CD14-positive monocyte (primary cell): ENCODE data around the gene TRAPPC5. TPM values are rescaled to one million over a fixed set of nuclear protein-coding genes. Genes with fewer than 3 reads are reported as not detected.
A peak's percentile ranks its signal among the peaks of the same experiment; 100 is the strongest.

Experiments used
- DNase-seq, 3 donors: peaks; one replicate each; pipeline ENCODE4 v3.0.0-alpha.2; 2011 to 2022
- H2AFZ ChIP-seq: 2 replicates; pipeline ENCODE4 v1.6.0; 2012; ENCODE audit warnings: mild to moderate bottlenecking, low read depth, low read length, inconsistent platforms; ENCODE audit not compliant: insufficient read depth, poor library complexity, severe bottlenecking
- H3K27ac ChIP-seq, 2 donors: 1 replicate in 1 of 2; 2 replicates in 1 of 2; pipeline ENCODE4 v1.5.1; 2012 to 2013; ENCODE audit warnings: low read length in 2 of 2, control low read depth in 1 of 2, inconsistent platforms in 1 of 2, low read depth in 1 of 2, mild to moderate bottlenecking in 1 of 2
- H3K27me3 ChIP-seq, 2 donors: one replicate each; pipeline versions ENCODE4 v1.6.0 to v1.6.1; 2011 to 2013; ENCODE audit warnings: low read length in 2 of 2; ENCODE audit not compliant: control insufficient read depth in 2 of 2, insufficient read depth in 2 of 2
- H3K36me3 ChIP-seq, 2 donors: replicated peaks in 1 of 2; 1 replicate in 1 of 2; 2 replicates in 1 of 2; pipeline versions ENCODE4 v1.5.1 to v1.6.1; 2012 to 2013; ENCODE audit warnings: low read length in 2 of 2, control low read depth in 1 of 2, inconsistent platforms in 1 of 2, mild to moderate bottlenecking in 1 of 2; ENCODE audit not compliant: insufficient read depth in 2 of 2, control insufficient read depth in 1 of 2
- H3K4me1 ChIP-seq, 2 donors: 1 replicate in 1 of 2; 2 replicates in 1 of 2; pipeline versions ENCODE4 v1.5.1 to v1.6.1; 2012 to 2013; ENCODE audit warnings: low read length in 2 of 2, control low read depth in 1 of 2, inconsistent platforms in 1 of 2, mild to moderate bottlenecking in 1 of 2, moderate library complexity in 1 of 2; ENCODE audit not compliant: insufficient read depth in 2 of 2, control insufficient read depth in 1 of 2
- H3K4me2 ChIP-seq: replicated peaks from 2 replicates; pipeline ENCODE3; 2012; ENCODE audit warnings: low read length, moderate library complexity, mild to moderate bottlenecking; ENCODE audit not compliant: poor library complexity, severe bottlenecking; ENCODE audit errors: extremely low read depth
- H3K4me3 ChIP-seq, 3 experiments: fragments of 200-600 bp in 1 of 3; sonication (generic) in 1 of 3; replicated peaks in 1 of 3; 1 replicate in 2 of 3; 2 replicates in 1 of 3; pipeline ENCODE4 v1.5.1; 2011 to 2013; ENCODE audit warnings: low read length in 3 of 3, mild to moderate bottlenecking in 3 of 3, control low read depth in 2 of 3, low read depth in 2 of 3, inconsistent platforms in 1 of 3, moderate library complexity in 1 of 3
- H3K79me2 ChIP-seq: 2 replicates; pipeline ENCODE4 v1.6.0; 2012; ENCODE audit warnings: mild to moderate bottlenecking, control low read depth, inconsistent platforms, low read length, moderate library complexity; ENCODE audit not compliant: insufficient read depth
- H3K9ac ChIP-seq: 2 replicates; pipeline ENCODE4 v1.6.0; 2017; ENCODE audit warnings: low read length, mild to moderate bottlenecking; ENCODE audit not compliant: insufficient read depth, poor library complexity, severe bottlenecking
- H3K9me3 ChIP-seq, 2 donors: replicated peaks in 1 of 2; 1 replicate in 1 of 2; 2 replicates in 1 of 2; pipeline versions ENCODE4 v1.5.1 to v1.6.1; 2012 to 2013; ENCODE audit warnings: low read length in 2 of 2, control low read depth in 1 of 2; ENCODE audit not compliant: control insufficient read depth in 1 of 2, insufficient read depth in 1 of 2
- H4K20me1 ChIP-seq: 2 replicates; pipeline ENCODE4 v1.6.0; 2012; ENCODE audit warnings: mild to moderate bottlenecking, low read length, control low read depth, moderate library complexity; ENCODE audit not compliant: insufficient read depth
- H3K27ac Mint-ChIP-seq, 7 donors: one replicate each; pipeline ENCODE4 v1.8.0; 2020; ENCODE audit warnings: mild to moderate bottlenecking in 7 of 7, mixed read lengths in 7 of 7, moderate library complexity in 6 of 7, inconsistent platforms in 2 of 7
- H3K27me3 Mint-ChIP-seq, 3 donors: one replicate each; pipeline ENCODE4 v1.8.0; 2021 to 2022; ENCODE audit warnings: low read depth in 3 of 3, mild to moderate bottlenecking in 3 of 3, mixed read lengths in 3 of 3, moderate library complexity in 3 of 3, inconsistent platforms in 1 of 3
- H3K36me3 Mint-ChIP-seq, 2 donors: one replicate each; pipeline ENCODE4 v1.8.0; 2020; ENCODE audit warnings: mixed read lengths in 2 of 2, inconsistent platforms in 1 of 2, mild to moderate bottlenecking in 1 of 2
- H3K4me1 Mint-ChIP-seq: one replicate; pipeline ENCODE4 v1.8.0; 2020; ENCODE audit warnings: mild to moderate bottlenecking, mixed read lengths
- H3K4me3 Mint-ChIP-seq, 2 donors: one replicate each; pipeline ENCODE4 v1.8.0; 2020; ENCODE audit warnings: mild to moderate bottlenecking in 2 of 2, mixed read lengths in 2 of 2, moderate library complexity in 1 of 2
- H3K9me3 Mint-ChIP-seq, 7 donors: one replicate each; pipeline ENCODE4 v1.8.0; 2020 to 2022; ENCODE audit warnings: mixed read lengths in 7 of 7, mild to moderate bottlenecking in 6 of 7, moderate library complexity in 6 of 7, inconsistent platforms in 2 of 7
- WGBS: methylation state at CpG from one replicate; pipeline ENCODE4 v1.1.5; 2013; ENCODE audit warnings: missing lambda C conversion rate; ENCODE audit not compliant: insufficient coverage; 5-methylcytosine and 5-hydroxymethylcytosine counted together
- intact Hi-C, 2 donors: fragments of 100-400 bp; cut with micrococcal nuclease; formaldehyde crosslinking; loops; one replicate each; pipeline versions ENCODE4 v1.15.0 to v1.15.1; 2023
- polyA plus RNA-seq, 3 donors: library from polyadenylated mRNA; depleted of rRNA in 1 of 3; unstranded in 2 of 3; stranded (reverse) in 1 of 3; fragments of 300-500 nt in 2 of 3; fragments of >200 nt in 1 of 3; fragmentation: Illumina TruSeq in 2 of 3; gene quantifications; 1 replicate in 2 of 3; 2 replicates in 1 of 3; pipeline ENCODE4 v1.2.3, GENCODE V29; 2012 to 2021
- TF ChIP-seq, protein P1 (sequence below): fragments of 200-600 bp; IDR thresholded peaks from one replicate; pipeline ENCODE4 v1.8.0; 2022; ENCODE audit warnings: antibody characterized with exemption, mild to moderate bottlenecking

TRAPPC5 gene
- polyA plus RNA-seq, 3 donors: 126 to 449 (median 414) TPM

DNA sequence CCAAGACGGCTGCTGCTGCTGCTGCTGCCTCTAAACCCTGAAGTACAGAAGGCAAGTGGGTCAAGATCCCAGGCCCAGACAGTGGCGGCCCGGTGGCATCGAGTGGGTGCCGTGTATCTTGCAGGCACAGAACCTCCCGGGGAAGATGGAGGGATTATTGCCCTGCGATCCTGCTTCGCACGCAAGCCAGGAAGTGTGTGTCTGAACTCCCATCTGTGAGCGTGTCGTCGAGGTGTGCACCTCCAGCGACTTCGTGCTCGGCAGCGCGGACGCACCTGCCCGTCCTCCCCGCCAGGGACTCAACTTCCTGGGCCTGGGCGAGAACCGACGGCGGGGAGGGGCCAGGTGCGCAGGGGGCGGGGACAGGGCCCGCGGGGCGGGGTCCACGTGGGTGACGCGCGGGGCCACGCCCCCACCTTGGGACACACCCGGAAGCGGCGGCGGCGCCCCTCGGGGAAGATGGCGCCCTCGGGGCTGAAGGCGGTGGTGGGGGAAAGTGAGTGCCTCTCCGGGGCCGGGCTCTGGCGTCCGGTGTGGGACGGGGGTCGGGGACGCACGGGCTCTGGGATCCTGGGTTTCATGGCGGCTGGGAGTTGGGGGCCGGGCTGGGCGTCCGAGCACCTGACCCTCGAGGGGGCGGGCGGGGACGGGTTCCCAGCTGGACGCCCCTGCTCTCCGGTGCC, 43.8 kb upstream of the TRAPPC5 start, which contains the start of gene STXBP2:
STXBP2 (plus strand) TSS at position 420 of the 683 bp plus-strand sequence; CDS start at position 460, 40 bp downstream.
- H4K20me1 ChIP-seq: peaks cover 42% of the 10 kb centered on the region
- WGBS: 4% methylated on average over 49 of the region's 61 CpGs
- Mint-ChIP-seq H3K27me3 (peaks cover 0 to 3% (median 2%) of the 10 kb centered on the region in 3 donors), H3K4me3 (peak within 1 kb of the TSS; percentile 89 to 92), H3K4me1 (peaks cover 46% of the 10 kb centered on the region), H3K9me3 (no peaks in the 10 kb centered on the region), H3K27ac (peak within 1 kb of the TSS; percentile 94 to 98 (median 95)), H3K36me3 (peaks cover 36 to 49% of the 10 kb centered on the region in 2 donors)
- intact Hi-C loops: loop anchor here (5.0 to 10.0 kb wide), 3 partner anchors 40 to 268 kb away; partner anchors contain the start of genes MAP2K7 (in 1 of the 2), MCEMP1 (in 1 of the 2) and TRAPPC5 (in 1 of the 2)
- peak; percentile 73 to 81 (median 74) for DNase-seq
- TF ChIP-seq, protein P1, sequence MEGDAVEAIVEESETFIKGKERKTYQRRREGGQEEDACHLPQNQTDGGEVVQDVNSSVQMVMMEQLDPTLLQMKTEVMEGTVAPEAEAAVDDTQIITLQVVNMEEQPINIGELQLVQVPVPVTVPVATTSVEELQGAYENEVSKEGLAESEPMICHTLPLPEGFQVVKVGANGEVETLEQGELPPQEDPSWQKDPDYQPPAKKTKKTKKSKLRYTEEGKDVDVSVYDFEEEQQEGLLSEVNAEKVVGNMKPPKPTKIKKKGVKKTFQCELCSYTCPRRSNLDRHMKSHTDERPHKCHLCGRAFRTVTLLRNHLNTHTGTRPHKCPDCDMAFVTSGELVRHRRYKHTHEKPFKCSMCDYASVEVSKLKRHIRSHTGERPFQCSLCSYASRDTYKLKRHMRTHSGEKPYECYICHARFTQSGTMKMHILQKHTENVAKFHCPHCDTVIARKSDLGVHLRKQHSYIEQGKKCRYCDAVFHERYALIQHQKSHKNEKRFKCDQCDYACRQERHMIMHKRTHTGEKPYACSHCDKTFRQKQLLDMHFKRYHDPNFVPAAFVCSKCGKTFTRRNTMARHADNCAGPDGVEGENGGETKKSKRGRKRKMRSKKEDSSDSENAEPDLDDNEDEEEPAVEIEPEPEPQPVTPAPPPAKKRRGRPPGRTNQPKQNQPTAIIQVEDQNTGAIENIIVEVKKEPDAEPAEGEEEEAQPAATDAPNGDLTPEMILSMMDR: no peak
- H3K4me2 ChIP-seq: peak within 1 kb of the TSS; percentile 88
- H3K27me3 ChIP-seq: no peaks in the 10 kb centered on the region
- peaks cover 58% of the 10 kb centered on the region for H3K79me2 ChIP-seq
- peaks cover 33 to 42% of the 10 kb centered on the region in 2 donors for H3K4me1 ChIP-seq
- H3K9ac ChIP-seq: peak within 1 kb of the TSS; percentile 99
- peak within 1 kb of the TSS; percentile 56 to 99 (median 90) for H3K4me3 ChIP-seq
- peaks cover 36 to 45% of the 10 kb centered on the region in 2 donors for H3K36me3 ChIP-seq
- H3K27ac ChIP-seq: peak within 1 kb of the TSS; percentile 96 to 100
- H2AFZ ChIP-seq: peak within 1 kb of the TSS; percentile 75
- no peaks in the 10 kb centered on the region for H3K9me3 ChIP-seq

DNA sequence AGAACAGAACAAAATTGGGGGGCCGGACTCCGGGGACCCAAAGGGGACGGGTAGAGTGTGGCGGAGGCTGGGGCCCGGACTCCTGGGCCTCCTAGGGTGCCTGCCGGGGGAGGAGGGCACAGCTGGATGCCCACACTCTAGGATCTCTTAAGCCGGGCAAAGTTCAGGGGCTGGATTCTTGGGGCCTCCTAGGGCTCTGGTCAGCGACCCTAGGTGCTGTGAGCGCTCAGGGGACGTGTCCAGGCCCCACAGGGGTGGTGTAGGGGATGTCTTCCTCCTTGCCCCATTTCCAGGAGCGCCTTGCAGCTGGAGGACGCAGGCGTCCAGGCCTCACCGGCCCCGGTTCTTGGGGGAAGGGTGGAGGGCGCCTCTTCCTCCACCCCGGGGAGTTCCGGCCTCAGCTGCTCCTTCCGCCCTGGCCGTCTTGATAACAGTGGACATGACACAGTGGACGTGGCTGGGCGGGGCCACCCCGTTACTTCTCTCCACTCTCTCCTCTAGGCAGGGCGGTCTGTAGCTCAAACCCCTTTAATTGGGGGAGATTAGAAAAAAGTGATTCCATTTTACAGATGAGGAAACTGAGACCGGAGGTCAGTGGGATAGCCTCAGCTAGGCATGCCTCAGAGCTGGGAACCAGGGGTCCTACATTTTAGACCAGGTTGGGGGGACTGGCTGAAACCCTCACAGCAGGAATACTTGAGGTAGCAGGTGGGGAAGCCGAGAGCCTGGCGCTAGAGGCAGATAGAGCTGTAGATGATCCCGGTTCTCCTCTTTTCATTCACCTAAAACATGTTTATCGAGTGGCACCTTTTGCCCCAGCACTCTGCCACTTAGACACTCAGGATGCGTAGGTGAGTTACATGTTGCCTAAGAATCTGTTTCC, 43.0 kb upstream of the TRAPPC5 start:
- peaks cover 0 to 3% (median 2%) of the 10 kb centered on the region in 3 donors for H3K27me3 Mint-ChIP-seq
- H3K4me3 Mint-ChIP-seq: peak overlapping the region; percentile 89 to 92
- no peaks in the 10 kb centered on the region for H3K9me3 ChIP-seq
- H3K4me2 ChIP-seq: peak overlapping the region; percentile 88
- peaks cover 35 to 49% of the 10 kb centered on the region in 2 donors for H3K36me3 Mint-ChIP-seq
- H3K27me3 ChIP-seq: no peaks in the 10 kb centered on the region
- H3K27ac ChIP-seq: peak overlapping the region; percentile 96 to 100
- H3K4me3 ChIP-seq: peak overlapping the region; percentile 56 to 99 (median 90)
- 8% methylated on average over 13 of the region's 30 CpGs for WGBS
- H3K4me1 ChIP-seq: peaks cover 34 to 49% of the 10 kb centered on the region in 2 donors
- peaks cover 40 to 45% of the 10 kb centered on the region in 2 donors for H3K36me3 ChIP-seq
- peak overlapping the region; percentile 94 to 98 (median 95) for H3K27ac Mint-ChIP-seq
- peaks cover 0 to 2% (median 0%) of the 10 kb centered on the region in 7 donors for H3K9me3 Mint-ChIP-seq
- H2AFZ ChIP-seq: no peak overlapping the region
- intact Hi-C loops: loop anchor here (5.0 to 10.0 kb wide), 3 partner anchors 40 to 267 kb away; partner anchors contain the start of genes MAP2K7 (in 1 of the 2), MCEMP1 (in 1 of the 2) and TRAPPC5 (in 1 of the 2)
- peaks cover 65% of the 10 kb centered on the region for H3K79me2 ChIP-seq
- TF ChIP-seq, protein P1: no peak
- H3K9ac ChIP-seq: peak overlapping the region; percentile 99
- H4K20me1 ChIP-seq: peaks cover 50% of the 10 kb centered on the region
- H3K4me1 Mint-ChIP-seq: peaks cover 46% of the 10 kb centered on the region
- DNase-seq: peak; percentile 82 to 91 (median 88)
